ENCODE results near the gene TMEM201. TPM values are rescaled to one million over a fixed set of nuclear protein-coding genes. Genes with fewer than 3 reads are reported as not detected.

Gene TMEM201
- total and polyA plus RNA-seq, 2 of the 8 experiments (the other 6 are each of a cell fraction or from before 2014, with no cell fraction given) = 8.2 to 27.1 TPM

DNA sequence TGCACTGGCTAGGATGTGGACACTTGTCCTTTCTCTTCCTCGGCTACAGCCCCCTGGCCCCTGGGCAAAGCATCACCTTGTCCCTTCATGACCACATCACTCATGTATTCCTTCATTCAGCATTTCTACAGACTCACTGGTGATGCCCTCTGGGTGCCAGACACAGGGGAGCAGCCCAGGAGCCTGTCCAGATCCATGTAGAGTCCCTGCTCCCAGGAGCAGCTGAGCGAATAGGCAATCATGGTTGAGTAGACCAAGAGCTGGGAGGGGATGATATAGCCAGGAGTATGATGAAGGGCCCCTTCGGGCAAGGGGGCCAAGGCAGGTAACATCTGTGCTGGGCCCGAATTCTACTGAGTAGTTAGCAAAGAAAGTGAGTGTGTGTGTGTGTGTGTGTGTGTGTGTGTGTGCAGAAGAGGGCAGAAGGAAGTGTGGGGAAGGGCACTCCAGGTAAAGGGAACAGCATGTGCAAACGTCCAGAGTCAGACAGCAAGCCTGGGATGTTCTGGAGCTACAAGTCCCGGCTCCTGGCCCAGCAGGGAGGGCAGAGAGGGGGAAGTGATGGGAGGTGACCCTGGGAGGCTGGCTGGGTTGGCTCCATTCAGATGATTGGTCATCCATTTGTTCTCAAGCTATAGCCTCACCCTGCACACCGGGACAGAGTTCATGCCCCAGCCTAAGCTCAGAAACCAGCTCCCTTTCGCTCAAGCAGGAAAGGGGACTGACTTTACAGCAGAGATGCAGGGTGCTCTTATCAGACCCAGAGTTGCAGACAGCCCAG, 41.8 kb downstream of the TMEM201 start:
- Histone ChIP-seq H4K8ac (ENCODE audit: extremely low read depth, insufficient read depth, low read length) (no peak overlapping the region), H3K4ac (replicated peaks; ENCODE audit: insufficient read length, low read depth, low read length) (peak overlapping the region; percentile 53), H3K4me1 (replicated peaks in 1 of 4; ENCODE audit: control insufficient read depth in 3 of 4, insufficient read depth in 4 of 4, low read length in 3 of 4) (peaks cover 0 to 10% (median 8%) of the 10 kb centered on the region in 4 experiments; a peak in 5 of 7 replicates), H3K79me1 (ENCODE audit: low read depth, low read length) (no peaks in the 10 kb centered on the region), H3K23ac (ENCODE audit: insufficient read length) (no peak overlapping the region), H2BK12ac (ENCODE audit: low read depth, low read length) (no peak overlapping the region), H4K91ac (replicated peaks; ENCODE audit: insufficient read length, low read length) (peak overlapping the region; percentile 8), H3K36me3 (ENCODE audit: control insufficient read depth in 2 of 4, insufficient read depth in 4 of 4, low read length in 3 of 4) (no peaks in the 10 kb centered on the region), H3K4me3 (ENCODE audit: extremely low read depth in 1 of 4, insufficient read depth in 2 of 4, low read depth in 3 of 4, low read length in 4 of 4) (no peak overlapping the region), H2AK5ac (ENCODE audit: low read depth, low read length) (no peak overlapping the region), H3K9ac (replicated peaks in 1 of 4; ENCODE audit: extremely low read depth in 1 of 4, low read depth in 3 of 4, low read length in 3 of 4) (no peak overlapping the region), H3K27ac (ENCODE audit: low read depth, low read length) (no peak overlapping the region), H3K79me2 (ENCODE audit: control insufficient read depth in 1 of 2, insufficient read depth in 2 of 2, low read length in 2 of 2) (no peaks in the 10 kb centered on the region), H2BK20ac (ENCODE audit: low read length) (0 out of 2 replicates have a peak overlapping the region, but pooled peaks have one; percentile 9), H3K23me2 (ENCODE audit: low read depth, low read length) (no peaks in the 10 kb centered on the region), H2AFZ (ENCODE audit: low read length) (no peak overlapping the region), H2BK5ac (ENCODE audit: low read depth, low read length) (no peak overlapping the region), H3K56ac (replicated peaks; ENCODE audit: insufficient read length, low read depth, low read length) (no peak overlapping the region), H4K20me1 (replicated peaks in 1 of 2; ENCODE audit: control insufficient read depth in 1 of 2, insufficient read depth in 2 of 2, low read length in 2 of 2) (no peaks in the 10 kb centered on the region), H3K9me3 (ENCODE audit: insufficient read depth in 2 of 2, low read depth in 1 of 2, low read length in 1 of 2) (no peaks in the 10 kb centered on the region), H3K4me2 (ENCODE audit: insufficient read depth in 1 of 2, low read depth in 2 of 2, low read length in 2 of 2) (no peak overlapping the region), H2BK15ac (ENCODE audit: low read length) (no peak overlapping the region; the same call in 1 of the 2 replicates), H3K27me3 (replicated peaks in 1 of 4; ENCODE audit: control insufficient read depth in 3 of 4, extremely low read depth in 1 of 4, insufficient read depth in 3 of 4, low read length in 3 of 4) (peaks cover 0 to 8% (median 0%) of the 10 kb centered on the region in 4 experiments; a peak in 2 of 7 replicates), H3K18ac (ENCODE audit: extremely low read depth, low read length) (no peak overlapping the region), H4K5ac (ENCODE audit: insufficient read length, low read depth, low read length) (no peak overlapping the region), H3K14ac (ENCODE audit: insufficient read length) (no peak overlapping the region), H2BK120ac (replicated peaks; ENCODE audit: low read depth, low read length) (no peak overlapping the region)
- ChIA-PET CTCF (ENCODE audit: partially characterized antibody) (interaction anchor here (0.5 to 7.7 kb wide), 16 partner anchors 9 to 544 kb away, joined by 3 to 77 read pairs (median 4); no protein-coding TSS in a partner anchor), POLR2A (ENCODE audit: partially characterized antibody) (interaction anchor here (1.1 kb wide), 1 partner anchor 59 kb away, joined by 3 read pairs; no protein-coding TSS in a partner anchor)
- FAIRE-seq = no peak
- no peak for DNase-seq (ENCODE audit: low read depth in 1 of 2, low spot score in 2 of 2)
- WGBS, 2 experiments (ENCODE audit: extremely low coverage in 1 of 2, insufficient coverage in 1 of 2, insufficient read length in 1 of 2, insufficient replicate concordance in 2 of 2, low coverage in 1 of 2, low lambda C conversion rate in 2 of 2, missing lambda C conversion rate in 1 of 2) = 92% methylated on average over 8 of the region's 8 CpGs; no CpG with 5 or more reads in 1 of the 2 experiments
- TF ChIP-seq FOSL1 (IDR thresholded peaks at IDR 0.05; ENCODE audit: insufficient read depth, low read depth, low read length) = no peak
- TF ChIP-seq, protein P1, sequence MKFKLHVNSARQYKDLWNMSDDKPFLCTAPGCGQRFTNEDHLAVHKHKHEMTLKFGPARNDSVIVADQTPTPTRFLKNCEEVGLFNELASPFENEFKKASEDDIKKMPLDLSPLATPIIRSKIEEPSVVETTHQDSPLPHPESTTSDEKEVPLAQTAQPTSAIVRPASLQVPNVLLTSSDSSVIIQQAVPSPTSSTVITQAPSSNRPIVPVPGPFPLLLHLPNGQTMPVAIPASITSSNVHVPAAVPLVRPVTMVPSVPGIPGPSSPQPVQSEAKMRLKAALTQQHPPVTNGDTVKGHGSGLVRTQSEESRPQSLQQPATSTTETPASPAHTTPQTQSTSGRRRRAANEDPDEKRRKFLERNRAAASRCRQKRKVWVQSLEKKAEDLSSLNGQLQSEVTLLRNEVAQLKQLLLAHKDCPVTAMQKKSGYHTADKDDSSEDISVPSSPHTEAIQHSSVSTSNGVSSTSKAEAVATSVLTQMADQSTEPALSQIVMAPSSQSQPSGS (IDR thresholded peaks at IDR 0.05; ENCODE audit: low read length) = no peak
- TF ChIP-seq, protein P2, sequence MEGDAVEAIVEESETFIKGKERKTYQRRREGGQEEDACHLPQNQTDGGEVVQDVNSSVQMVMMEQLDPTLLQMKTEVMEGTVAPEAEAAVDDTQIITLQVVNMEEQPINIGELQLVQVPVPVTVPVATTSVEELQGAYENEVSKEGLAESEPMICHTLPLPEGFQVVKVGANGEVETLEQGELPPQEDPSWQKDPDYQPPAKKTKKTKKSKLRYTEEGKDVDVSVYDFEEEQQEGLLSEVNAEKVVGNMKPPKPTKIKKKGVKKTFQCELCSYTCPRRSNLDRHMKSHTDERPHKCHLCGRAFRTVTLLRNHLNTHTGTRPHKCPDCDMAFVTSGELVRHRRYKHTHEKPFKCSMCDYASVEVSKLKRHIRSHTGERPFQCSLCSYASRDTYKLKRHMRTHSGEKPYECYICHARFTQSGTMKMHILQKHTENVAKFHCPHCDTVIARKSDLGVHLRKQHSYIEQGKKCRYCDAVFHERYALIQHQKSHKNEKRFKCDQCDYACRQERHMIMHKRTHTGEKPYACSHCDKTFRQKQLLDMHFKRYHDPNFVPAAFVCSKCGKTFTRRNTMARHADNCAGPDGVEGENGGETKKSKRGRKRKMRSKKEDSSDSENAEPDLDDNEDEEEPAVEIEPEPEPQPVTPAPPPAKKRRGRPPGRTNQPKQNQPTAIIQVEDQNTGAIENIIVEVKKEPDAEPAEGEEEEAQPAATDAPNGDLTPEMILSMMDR (IDR thresholded peaks at IDR 0.05; ENCODE audit: control extremely low read depth in 1 of 3, insufficient read depth in 1 of 3, low read depth in 1 of 3, low read length in 3 of 3) = no peak
- TF ChIP-seq POLR2AphosphoS5 (IDR thresholded peaks at IDR 0.05; ENCODE audit: low read depth, low read length) = no peak
- TF ChIP-seq TAF7 (optimal IDR thresholded peaks at IDR 0.05; ENCODE audit: borderline replicate concordance, low read depth, low read length) = no peak
- TF ChIP-seq BACH1 (IDR thresholded peaks at IDR 0.05; ENCODE audit: low read length) = no peak
- TF ChIP-seq CREB1 (IDR thresholded peaks at IDR 0.05) = no peak
- TF ChIP-seq SP4 (IDR thresholded peaks at IDR 0.05; ENCODE audit: low read length) = no peak
